ENCODE results near the gene BIRC5. TPM values are rescaled to one million over a fixed set of nuclear protein-coding genes. Genes with fewer than 3 reads are reported as not detected.

Gene BIRC5
- total RNA-seq, 4 donors from 2014 or later, result 2.2 to 2.9 TPM; not detected in 2

DNA sequence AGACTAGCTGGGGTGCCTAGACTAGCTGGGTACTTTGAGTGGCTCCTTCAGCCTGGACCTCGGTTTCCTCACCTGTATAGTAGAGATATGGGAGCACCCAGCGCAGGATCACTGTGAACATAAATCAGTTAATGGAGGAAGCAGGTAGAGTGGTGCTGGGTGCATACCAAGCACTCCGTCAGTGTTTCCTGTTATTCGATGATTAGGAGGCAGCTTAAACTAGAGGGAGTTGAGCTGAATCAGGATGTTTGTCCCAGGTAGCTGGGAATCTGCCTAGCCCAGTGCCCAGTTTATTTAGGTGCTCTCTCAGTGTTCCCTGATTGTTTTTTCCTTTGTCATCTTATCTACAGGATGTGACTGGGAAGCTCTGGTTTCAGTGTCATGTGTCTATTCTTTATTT, 9.0 kb downstream of the BIRC5 start:
- TF ChIP-seq, protein P1, sequence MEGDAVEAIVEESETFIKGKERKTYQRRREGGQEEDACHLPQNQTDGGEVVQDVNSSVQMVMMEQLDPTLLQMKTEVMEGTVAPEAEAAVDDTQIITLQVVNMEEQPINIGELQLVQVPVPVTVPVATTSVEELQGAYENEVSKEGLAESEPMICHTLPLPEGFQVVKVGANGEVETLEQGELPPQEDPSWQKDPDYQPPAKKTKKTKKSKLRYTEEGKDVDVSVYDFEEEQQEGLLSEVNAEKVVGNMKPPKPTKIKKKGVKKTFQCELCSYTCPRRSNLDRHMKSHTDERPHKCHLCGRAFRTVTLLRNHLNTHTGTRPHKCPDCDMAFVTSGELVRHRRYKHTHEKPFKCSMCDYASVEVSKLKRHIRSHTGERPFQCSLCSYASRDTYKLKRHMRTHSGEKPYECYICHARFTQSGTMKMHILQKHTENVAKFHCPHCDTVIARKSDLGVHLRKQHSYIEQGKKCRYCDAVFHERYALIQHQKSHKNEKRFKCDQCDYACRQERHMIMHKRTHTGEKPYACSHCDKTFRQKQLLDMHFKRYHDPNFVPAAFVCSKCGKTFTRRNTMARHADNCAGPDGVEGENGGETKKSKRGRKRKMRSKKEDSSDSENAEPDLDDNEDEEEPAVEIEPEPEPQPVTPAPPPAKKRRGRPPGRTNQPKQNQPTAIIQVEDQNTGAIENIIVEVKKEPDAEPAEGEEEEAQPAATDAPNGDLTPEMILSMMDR (IDR thresholded peaks at IDR 0.05; ENCODE audit: low read depth), result no peak

DNA sequence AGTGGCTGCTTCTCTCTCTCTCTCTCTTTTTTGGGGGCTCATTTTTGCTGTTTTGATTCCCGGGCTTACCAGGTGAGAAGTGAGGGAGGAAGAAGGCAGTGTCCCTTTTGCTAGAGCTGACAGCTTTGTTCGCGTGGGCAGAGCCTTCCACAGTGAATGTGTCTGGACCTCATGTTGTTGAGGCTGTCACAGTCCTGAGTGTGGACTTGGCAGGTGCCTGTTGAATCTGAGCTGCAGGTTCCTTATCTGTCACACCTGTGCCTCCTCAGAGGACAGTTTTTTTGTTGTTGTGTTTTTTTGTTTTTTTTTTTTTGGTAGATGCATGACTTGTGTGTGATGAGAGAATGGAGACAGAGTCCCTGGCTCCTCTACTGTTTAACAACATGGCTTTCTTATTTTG, 9.7 kb downstream of the BIRC5 start:
- TF ChIP-seq, protein P1 (IDR thresholded peaks at IDR 0.05; ENCODE audit: low read depth), result no peak

DNA sequence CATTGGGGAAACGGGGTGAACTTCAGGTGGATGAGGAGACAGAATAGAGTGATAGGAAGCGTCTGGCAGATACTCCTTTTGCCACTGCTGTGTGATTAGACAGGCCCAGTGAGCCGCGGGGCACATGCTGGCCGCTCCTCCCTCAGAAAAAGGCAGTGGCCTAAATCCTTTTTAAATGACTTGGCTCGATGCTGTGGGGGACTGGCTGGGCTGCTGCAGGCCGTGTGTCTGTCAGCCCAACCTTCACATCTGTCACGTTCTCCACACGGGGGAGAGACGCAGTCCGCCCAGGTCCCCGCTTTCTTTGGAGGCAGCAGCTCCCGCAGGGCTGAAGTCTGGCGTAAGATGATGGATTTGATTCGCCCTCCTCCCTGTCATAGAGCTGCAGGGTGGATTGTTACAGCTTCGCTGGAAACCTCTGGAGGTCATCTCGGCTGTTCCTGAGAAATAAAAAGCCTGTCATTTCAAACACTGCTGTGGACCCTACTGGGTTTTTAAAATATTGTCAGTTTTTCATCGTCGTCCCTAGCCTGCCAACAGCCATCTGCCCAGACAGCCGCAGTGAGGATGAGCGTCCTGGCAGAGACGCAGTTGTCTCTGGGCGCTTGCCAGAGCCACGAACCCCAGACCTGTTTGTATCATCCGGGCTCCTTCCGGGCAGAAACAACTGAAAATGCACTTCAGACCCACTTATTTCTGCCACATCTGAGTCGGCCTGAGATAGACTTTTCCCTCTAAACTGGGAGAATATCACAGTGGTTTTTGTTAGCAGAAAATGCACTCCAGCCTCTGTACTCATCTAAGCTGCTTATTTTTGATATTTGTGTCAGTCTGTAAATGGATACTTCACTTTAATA, 10.4 kb downstream of the BIRC5 start:
- TF ChIP-seq, protein P1 (IDR thresholded peaks at IDR 0.05; ENCODE audit: low read depth), result no peak

DNA sequence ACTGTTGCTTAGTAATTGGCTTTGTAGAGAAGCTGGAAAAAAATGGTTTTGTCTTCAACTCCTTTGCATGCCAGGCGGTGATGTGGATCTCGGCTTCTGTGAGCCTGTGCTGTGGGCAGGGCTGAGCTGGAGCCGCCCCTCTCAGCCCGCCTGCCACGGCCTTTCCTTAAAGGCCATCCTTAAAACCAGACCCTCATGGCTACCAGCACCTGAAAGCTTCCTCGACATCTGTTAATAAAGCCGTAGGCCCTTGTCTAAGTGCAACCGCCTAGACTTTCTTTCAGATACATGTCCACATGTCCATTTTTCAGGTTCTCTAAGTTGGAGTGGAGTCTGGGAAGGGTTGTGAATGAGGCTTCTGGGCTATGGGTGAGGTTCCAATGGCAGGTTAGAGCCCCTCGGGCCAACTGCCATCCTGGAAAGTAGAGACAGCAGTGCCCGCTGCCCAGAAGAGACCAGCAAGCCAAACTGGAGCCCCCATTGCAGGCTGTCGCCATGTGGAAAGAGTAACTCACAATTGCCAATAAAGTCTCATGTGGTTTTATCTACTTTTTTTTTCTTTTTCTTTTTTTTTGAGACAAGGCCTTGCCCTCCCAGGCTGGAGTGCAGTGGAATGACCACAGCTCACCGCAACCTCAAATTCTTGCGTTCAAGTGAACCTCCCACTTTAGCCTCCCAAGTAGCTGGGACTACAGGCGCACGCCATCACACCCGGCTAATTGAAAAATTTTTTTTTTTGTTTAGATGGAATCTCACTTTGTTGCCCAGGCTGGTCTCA, 11.2 kb downstream of the BIRC5 start:
- TF ChIP-seq, protein P1 (IDR thresholded peaks at IDR 0.05; ENCODE audit: low read depth), result no peak

DNA sequence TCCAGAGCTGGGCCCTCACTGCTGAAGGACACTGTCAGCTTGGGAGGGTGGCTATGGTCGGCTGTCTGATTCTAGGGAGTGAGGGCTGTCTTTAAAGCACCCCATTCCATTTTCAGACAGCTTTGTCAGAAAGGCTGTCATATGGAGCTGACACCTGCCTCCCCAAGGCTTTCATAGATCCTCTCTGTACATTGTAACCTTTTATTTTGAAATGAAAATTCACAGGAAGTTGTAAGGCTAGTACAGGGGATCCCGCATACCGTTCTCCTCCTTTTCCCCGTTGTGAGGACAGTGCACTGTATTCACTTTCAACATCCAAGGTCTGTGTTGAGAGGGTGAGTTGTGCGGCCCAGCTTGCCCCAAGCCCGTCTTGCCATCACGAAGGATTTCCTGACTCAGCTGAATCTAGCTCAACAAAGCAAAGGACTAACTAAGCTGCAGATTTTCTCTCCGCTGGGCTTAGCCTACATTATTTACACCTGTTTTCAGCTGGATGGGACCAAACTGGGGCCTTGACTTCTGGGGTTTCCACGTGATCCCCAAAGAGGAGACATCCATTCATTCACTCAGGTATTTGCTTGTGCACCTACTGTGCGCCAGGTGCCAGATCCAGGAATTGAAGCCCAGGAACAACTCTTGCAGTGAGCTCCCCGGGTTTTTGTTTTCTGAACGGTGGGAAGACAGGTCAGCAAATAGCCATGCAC, 12.2 kb downstream of the BIRC5 start:
- TF ChIP-seq, protein P1 (IDR thresholded peaks at IDR 0.05; ENCODE audit: low read depth), result no peak

DNA sequence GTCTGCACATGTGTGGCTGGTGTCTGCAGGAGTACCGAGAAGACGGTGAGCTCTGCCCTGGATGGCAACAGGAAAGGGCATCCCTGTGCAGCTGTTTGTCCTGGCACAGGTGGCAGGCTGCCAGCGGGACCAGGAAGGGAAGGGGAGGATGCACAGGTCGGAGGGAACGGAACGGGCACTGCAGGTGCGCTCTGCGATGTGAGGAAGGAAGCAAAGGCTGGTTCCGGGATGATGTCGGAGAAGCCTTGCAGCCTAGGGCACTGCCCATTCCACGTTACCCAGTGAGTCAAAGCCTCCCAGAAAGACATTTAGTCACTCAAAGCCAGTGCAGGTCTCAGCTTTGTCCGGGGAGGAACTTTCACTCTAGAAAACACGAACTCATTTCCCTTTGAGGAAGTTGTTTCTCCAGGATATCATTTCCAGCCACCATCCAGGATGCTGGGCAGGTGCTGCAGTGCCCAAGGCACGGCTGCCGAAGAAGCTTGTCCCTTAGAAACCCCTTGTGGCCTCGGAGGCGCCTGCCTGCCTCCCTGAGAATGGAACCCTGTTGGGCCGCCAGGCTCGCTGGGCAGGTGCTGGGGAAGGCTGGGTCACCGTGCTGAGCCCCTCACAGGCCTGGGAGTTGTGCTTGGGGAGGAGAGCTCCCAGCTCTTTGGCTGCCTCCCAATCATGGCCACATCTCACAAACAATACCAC, 12.9 kb downstream of the BIRC5 start:
- TF ChIP-seq, protein P1 (IDR thresholded peaks at IDR 0.05; ENCODE audit: low read depth), result no peak

Data from subcutaneous adipose tissue (tissue), 4 donors.